HepG2 (cell line): ENCODE data around the gene KCNIP3. TPM values are rescaled to one million over a fixed set of nuclear protein-coding genes. Genes with fewer than 3 reads are reported as not detected.

Experiments
- ATAC-seq: fragments of 200-7000 bp; cut with Tn5 transposase; 3 replicates; pipeline ENCODE4 v1.9.1; 2020; ENCODE audit warnings: mild to moderate bottlenecking, moderate library complexity
- BruUV-seq: library from RNA; stranded (reverse); fragments of 400-500 nt; replicated peaks from 2 replicates; lab custom pipeline; 2021; lab: Mats Ljungman, UMichigan
- CTCF ChIA-PET: fragments of 300-600 bp; formaldehyde crosslinking; extraction: SDS; loops from one replicate; lab custom pipeline; 2021; ENCODE audit warnings: low total read pairs, inconsistent platforms, low intra/inter-chr PET ratio; lab: Yijun Ruan, JAX
- POLR2A ChIA-PET: fragments of 350-600 bp; sonication (Branson Sonifier 250); formaldehyde crosslinking; loops from one replicate; lab custom pipeline; 2020; ENCODE audit warnings: antibody characterized with exemption, inconsistent platforms; lab: Yijun Ruan, JAX
- DNase-seq: peaks from one replicate; pipeline ENCODE4 v3.0.0-alpha.2; 2015; ENCODE audit warnings: low spot score
- FAIRE-seq: peaks from 3 replicates; lab custom pipeline; 2011; peaks lifted over from hg19 to GRCh38; lab: Jason Lieb, UNC
- H2AFZ ChIP-seq: one replicate; pipeline ENCODE4 v1.6.1; 2011; ENCODE audit warnings: low read length, inconsistent platforms
- H3K27ac ChIP-seq: fragments of 300-600 bp; 3 replicates; pipeline ENCODE4 v1.8.0; 2011; ENCODE audit warnings: mixed run types, mild to moderate bottlenecking, mixed read lengths, low read length, inconsistent platforms; ENCODE audit not compliant: insufficient read depth; ENCODE audit errors: extremely low read length
- H3K27me3 ChIP-seq, 2 experiments: fragments of 200-600 bp in 1 of 2; 2 replicates in 1 of 2; 3 replicates in 1 of 2; pipeline versions ENCODE4 v1.6.0 to v1.8.0; 2011; ENCODE audit warnings: low read length in 2 of 2, mild to moderate bottlenecking in 2 of 2, moderate library complexity in 2 of 2, inconsistent platforms in 1 of 2; ENCODE audit not compliant: insufficient read depth in 2 of 2, control insufficient read depth in 1 of 2
- H3K36me3 ChIP-seq, 2 experiments: fragments of 200-600 bp in 1 of 2; replicated peaks in 1 of 2; 2 replicates in 1 of 2; 3 replicates in 1 of 2; pipeline versions ENCODE4 v1.5.1 to v1.8.0; 2011; ENCODE audit warnings: low read length in 2 of 2, inconsistent platforms in 1 of 2; ENCODE audit not compliant: insufficient read depth in 2 of 2, control insufficient read depth in 1 of 2
- H3K4me1 ChIP-seq: 2 replicates; pipeline ENCODE4 v1.5.1; 2012; ENCODE audit warnings: low read length, inconsistent platforms; ENCODE audit not compliant: insufficient read depth
- H3K4me2 ChIP-seq: 2 replicates; pipeline ENCODE4 v1.6.0; 2011; ENCODE audit warnings: low read depth, low read length, inconsistent platforms
- H3K4me3 ChIP-seq, 3 experiments: fragments of 200-600 bp in 1 of 3; sonication (generic), shearing (Covaris generic) in 1 of 3; replicated peaks in 1 of 3; 2 replicates each; pipeline ENCODE4 v1.5.1; 2011 to 2016; ENCODE audit warnings: low read length in 3 of 3, inconsistent platforms in 2 of 3, low read depth in 2 of 3, mild to moderate bottlenecking in 2 of 3, control low read depth in 1 of 3, mixed read lengths in 1 of 3; ENCODE audit not compliant: insufficient read depth in 1 of 3
- H3K79me2 ChIP-seq: one replicate; pipeline ENCODE4 v1.6.1; 2011; ENCODE audit warnings: low read length, inconsistent platforms; ENCODE audit not compliant: insufficient read depth
- H3K9ac ChIP-seq: 2 replicates; pipeline ENCODE4 v1.6.0; 2011; ENCODE audit warnings: mild to moderate bottlenecking, low read depth, low read length, inconsistent platforms; ENCODE audit not compliant: insufficient read depth
- H3K9me3 ChIP-seq: 2 replicates; pipeline ENCODE4 v1.5.1; 2012; ENCODE audit warnings: mild to moderate bottlenecking, low read length
- H4K20me1 ChIP-seq: 2 replicates; pipeline ENCODE4 v1.6.0; 2011; ENCODE audit warnings: inconsistent platforms, mild to moderate bottlenecking, low read length, moderate library complexity; ENCODE audit not compliant: insufficient read depth
- CSRNP1 ChIP-seq: sonication (generic); formaldehyde crosslinking; IDR thresholded peaks from 2 replicates; pipeline ENCODE4 v1.8.1; 2023; ENCODE audit warnings: mild to moderate bottlenecking, missing genetic modification reagents
- DPF2 ChIP-seq: sonication (generic); formaldehyde crosslinking; IDR thresholded peaks from 2 replicates; pipeline ENCODE4 v1.4.0; 2020; ENCODE audit warnings: mild to moderate bottlenecking, low read depth, missing genetic modification reagents, borderline replicate concordance
- HMG20A ChIP-seq: IDR thresholded peaks from 2 replicates; pipeline ENCODE4 v1.6.1; 2016; ENCODE audit warnings: borderline replicate concordance
- ZBTB33 ChIP-seq: sonication (generic); formaldehyde crosslinking; IDR thresholded peaks from 2 replicates; pipeline ENCODE4 v1.4.0; 2020; ENCODE audit warnings: missing genetic modification reagents
- ZNF343 ChIP-seq: sonication (generic); formaldehyde crosslinking; IDR thresholded peaks from 2 replicates; pipeline ENCODE4 v1.4.0; 2020; ENCODE audit warnings: mild to moderate bottlenecking, missing genetic modification reagents
- WGBS: methylation state at CpG from one replicate; pipeline ENCODE4 v1.1.6; 2017; ENCODE audit warnings: low lambda C conversion rate; 5-methylcytosine and 5-hydroxymethylcytosine counted together
- in situ Hi-C: cut with HindIII; loops from 2 replicates; pipeline ENCODE4 v1.10.0; 2017; ENCODE audit warnings: low pct_unique_long_range_greater_than_20kb; ENCODE audit not compliant: extremely low pct_ligation_motif_present
- intact Hi-C: fragments of 100-400 bp; cut with micrococcal nuclease; formaldehyde crosslinking; loops from one replicate; pipeline ENCODE4 v1.10.0; 2022; ENCODE audit not compliant: unreplicated experiment
- polyA plus RNA-seq, 8 experiments: library from polyadenylated mRNA; depleted of rRNA in 3 of 8; stranded (reverse) in 7 of 8; unstranded in 1 of 8; fragments of >200 nt; fragmentation: Illumina TruSeq in 4 of 8; extraction: Trizol in 4 of 8; gene quantifications; 2 replicates each; pipeline versions ENCODE4 v1.2.1 to v1.2.3, GENCODE V29; 2011 to 2016; ENCODE audit warnings: low read depth in 4 of 8, missing spikeins in 1 of 8, mixed read lengths in 1 of 8; ENCODE audit not compliant: insufficient read depth in 1 of 8
- total RNA-seq, 5 experiments: library from RNA; depleted of rRNA; stranded (reverse); fragments of >200 nt; fragmentation: Illumina TruSeq; extraction: Trizol; gene quantifications; 2 replicates each; pipeline ENCODE4 v1.2.3, GENCODE V29; 2016; ENCODE audit warnings: low read depth in 1 of 5

KCNIP3 gene
- total and polyA plus RNA-seq, 2 of the 13 experiments (the other 11 are each of a cell fraction or from before 2014, with no cell fraction given), result not detected

GRCh38 chr2:95383635-95384027, 86.5 kb downstream of the KCNIP3 start:
- WGBS, result 56% methylated on average over 4 of the region's 9 CpGs
- Histone ChIP-seq H3K27me3 (peaks cover 0 to 15% of the 10 kb centered on the region in 2 experiments; a peak in 1 of 5 replicates), H3K9me3 (no peaks in the 10 kb centered on the region), H3K9ac (no peak overlapping the region), H2AFZ (no peak overlapping the region), H3K4me3 (no peak overlapping the region), H3K79me2 (no peaks in the 10 kb centered on the region), H3K4me1 (peaks cover 31% of the 10 kb centered on the region), H3K36me3 (no peaks in the 10 kb centered on the region), H4K20me1 (no peaks in the 10 kb centered on the region), H3K4me2 (peak overlapping the region; percentile 63; the same call in 1 of the 2 replicates), H3K27ac (no peak overlapping the region)
- ATAC-seq (no peak; the same call in 2 of the 3 replicates), DNase-seq (no peak), FAIRE-seq (no peak)
- intact Hi-C loops (no loop called here), in situ Hi-C loops (no loop called here)
- BruUV-seq, result no TSS peak
- TF ChIP-seq ZBTB33 (CRISPR knock-in tag) (peak; percentile 38; the same call in 1 of the 2 replicates), HMG20A (CRISPR knock-in tag) (no peak), DPF2 (CRISPR knock-in tag) (no peak), ZNF343 (CRISPR knock-in tag) (no peak), CSRNP1 (no peak)
- ChIA-PET CTCF (no interaction called here), POLR2A (interaction anchor here (0.6 to 0.8 kb wide), 2 partner anchors 8 to 20 kb away, joined by 3 to 5 read pairs; no protein-coding TSS in a partner anchor)
